Central memory CD4-positive, alpha-beta T cell (primary cell): ENCODE results near the gene MS4A6E.
A peak's percentile ranks its signal among the peaks of the same experiment; 100 is the strongest.
"Not testable (repeated sequence)": the region's sequence is repeated elsewhere in the genome, so short reads cannot be mapped to it uniquely, and the experiment has no call there.

Experiments
- DNase-seq: peaks from one replicate; pipeline ENCODE4 v3.0.0; 2022
- total RNA-seq, 3 experiments: gene quantifications; one replicate each; lab custom pipeline; 2026; lab: John Stamatoyannopoulos, UW

The MS4A6E gene
- total RNA-seq, result 0 reads per million in 3 experiments

GRCh38 chr11:60326955-60327354 lies at the start of gene MS4A6E:
Gene MS4A6E (plus strand): TSS chr11:60327255. CDS start chr11:60334896, 7,641 bp downstream.
- DNase-seq, result no peak

GRCh38 chr11:60280412-60280811 lies 46.6 kb upstream of the MS4A6E start, which contains the start of gene MS4A4A:
Gene MS4A4A (plus strand): TSS chr11:60280666. CDS start chr11:60280676, 10 bp downstream.
- no peak for DNase-seq

- no peak for DNase-seq
These were observed 45.6 kb upstream of the MS4A6E start for GRCh38 chr11:60281485-60281884.

- DNase-seq, result no peak
These were observed 44.8 kb upstream of the MS4A6E start for GRCh38 chr11:60282286-60282685.

GRCh38 chr11:60285411-60286126 lies 41.5 kb upstream of the MS4A6E start:
- DNase-seq, result not testable (repeated sequence)

GRCh38 chr11:60288531-60288930 lies 38.5 kb upstream of the MS4A6E start:
- no peak for DNase-seq

GRCh38 chr11:60292145-60292544 lies 34.9 kb upstream of the MS4A6E start:
- DNase-seq, result no peak

GRCh38 chr11:60301178-60301577 lies 25.9 kb upstream of the MS4A6E start:
- DNase-seq, result no peak

- DNase-seq, result not testable (repeated sequence)
These were observed 25.2 kb upstream of the MS4A6E start for GRCh38 chr11:60301884-60302283.

GRCh38 chr11:60303661-60304060 lies 23.4 kb upstream of the MS4A6E start:
- DNase-seq, result no peak

- DNase-seq, result no peak
These were observed 21.0 kb upstream of the MS4A6E start for GRCh38 chr11:60305906-60306619.

- DNase-seq, result no peak
These were observed 19.4 kb upstream of the MS4A6E start for GRCh38 chr11:60307507-60308195.

- no peak for DNase-seq
These were observed 16.6 kb upstream of the MS4A6E start for GRCh38 chr11:60310407-60310998.

GRCh38 chr11:60314635-60315321 lies 12.3 kb upstream of the MS4A6E start:
- no peak for DNase-seq

GRCh38 chr11:60315871-60316270 lies 11.2 kb upstream of the MS4A6E start:
- no peak for DNase-seq

- DNase-seq, result no peak
These were observed 10.7 kb upstream of the MS4A6E start for GRCh38 chr11:60316317-60316716.

- no peak for DNase-seq
These were observed 8.3 kb upstream of the MS4A6E start for GRCh38 chr11:60318726-60319125.

GRCh38 chr11:60321051-60321450 lies 6.0 kb upstream of the MS4A6E start:
- DNase-seq, result no peak

- no peak for DNase-seq
These were observed 1.4 kb downstream of the MS4A6E start for GRCh38 chr11:60328460-60328859.

- DNase-seq, result no peak
These were observed 5.8 kb downstream of the MS4A6E start for GRCh38 chr11:60332846-60333245.

GRCh38 chr11:60334005-60334620 lies 7.1 kb downstream of the MS4A6E start:
- peak; percentile 23 for DNase-seq
